ENCODE measurements around the gene PRKAG2. TPM values are rescaled to one million over a fixed set of nuclear protein-coding genes. Genes with fewer than 3 reads are reported as not detected.

PRKAG2 gene
- total and polyA plus RNA-seq, 2 of the 8 experiments (the other 6 are each of a cell fraction or from before 2014, with no cell fraction given): 7.5 to 18.1 TPM

DNA sequence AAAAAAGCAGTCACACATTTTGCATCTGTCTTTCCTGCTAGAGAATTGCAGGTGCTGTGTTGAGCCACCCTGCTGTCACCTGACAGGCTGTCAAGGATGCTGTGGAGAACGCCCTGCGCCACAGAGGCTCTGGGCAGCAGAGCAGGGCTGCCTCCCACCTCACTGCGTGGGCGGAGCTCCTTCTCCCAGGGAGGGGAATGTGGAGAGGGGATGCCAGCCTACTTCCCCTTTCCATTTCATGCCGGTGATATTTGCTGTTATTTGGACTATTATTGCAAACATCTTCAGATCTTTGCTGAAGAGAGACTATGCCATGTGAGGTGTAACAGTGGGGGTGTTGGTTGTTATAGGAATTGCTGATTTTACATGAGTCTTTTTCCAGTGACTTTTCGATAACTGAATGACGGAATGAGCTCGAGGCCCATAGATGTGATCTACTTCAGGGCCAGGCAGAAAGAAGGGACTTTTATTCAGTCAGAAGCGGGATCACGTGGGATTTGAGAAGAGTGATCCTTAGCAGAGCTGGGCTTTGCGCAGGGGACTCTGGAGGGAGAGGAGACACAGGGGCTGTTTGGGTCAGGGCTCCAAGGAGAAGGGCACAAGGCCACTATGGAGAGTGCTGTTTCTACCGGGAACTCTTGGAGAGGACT lies 13.6 kb upstream of the PRKAG2 start:
- Histone ChIP-seq H2BK12ac (ENCODE audit: low read depth, low read length) (no peak overlapping the region), H2BK120ac (replicated peaks; ENCODE audit: low read depth, low read length) (no peak overlapping the region), H4K8ac (ENCODE audit: extremely low read depth, insufficient read depth, low read length) (no peak overlapping the region), H2AFZ (ENCODE audit: low read length) (no peak overlapping the region), H3K36me3 (ENCODE audit: control insufficient read depth in 2 of 4, insufficient read depth in 4 of 4, low read length in 3 of 4) (no peaks in the 10 kb centered on the region), H2BK5ac (ENCODE audit: low read depth, low read length) (peak overlapping the region; percentile 75), H4K5ac (ENCODE audit: insufficient read length, low read depth, low read length) (no peak overlapping the region), H2AK5ac (ENCODE audit: low read depth, low read length) (peak overlapping the region; percentile 88; the same call in 1 of the 2 replicates), H3K27me3 (replicated peaks in 1 of 4; ENCODE audit: control insufficient read depth in 3 of 4, extremely low read depth in 1 of 4, insufficient read depth in 3 of 4, low read length in 3 of 4) (peaks cover 0 to 2% (median 0%) of the 10 kb centered on the region in 4 experiments; a peak in 2 of 7 replicates), H3K4me2 (ENCODE audit: insufficient read depth in 1 of 2, low read depth in 2 of 2, low read length in 2 of 2) (no peak overlapping the region), H3K4ac (replicated peaks; ENCODE audit: insufficient read length, low read depth, low read length) (no peak overlapping the region), H3K9me3 (ENCODE audit: insufficient read depth in 2 of 2, low read depth in 1 of 2, low read length in 1 of 2) (no peaks in the 10 kb centered on the region), H3K4me1 (replicated peaks in 1 of 4; ENCODE audit: control insufficient read depth in 3 of 4, insufficient read depth in 4 of 4, low read length in 3 of 4) (no peaks in the 10 kb centered on the region; a peak in 2 of 7 replicates), H4K20me1 (replicated peaks in 1 of 2; ENCODE audit: control insufficient read depth in 1 of 2, insufficient read depth in 2 of 2, low read length in 2 of 2) (peaks cover 0 to 5% of the 10 kb centered on the region in 2 experiments), H3K4me3 (ENCODE audit: extremely low read depth in 1 of 4, insufficient read depth in 2 of 4, low read depth in 3 of 4, low read length in 4 of 4) (no peak overlapping the region), H3K27ac (ENCODE audit: low read depth, low read length) (no peak overlapping the region), H3K79me2 (ENCODE audit: control insufficient read depth in 1 of 2, insufficient read depth in 2 of 2, low read length in 2 of 2) (no peaks in the 10 kb centered on the region), H3K23me2 (ENCODE audit: low read depth, low read length) (peaks cover 3% of the 10 kb centered on the region; the same call in 1 of the 2 replicates), H3K14ac (ENCODE audit: insufficient read length) (no peak overlapping the region), H3K18ac (ENCODE audit: extremely low read depth, low read length) (no peak overlapping the region), H3K23ac (ENCODE audit: insufficient read length) (no peak overlapping the region), H2BK15ac (ENCODE audit: low read length) (no peak overlapping the region), H3K79me1 (ENCODE audit: low read depth, low read length) (no peaks in the 10 kb centered on the region), H4K91ac (replicated peaks; ENCODE audit: insufficient read length, low read length) (no peak overlapping the region), H2BK20ac (ENCODE audit: low read length) (no peak overlapping the region), H3K9ac (replicated peaks in 1 of 4; ENCODE audit: extremely low read depth in 1 of 4, low read depth in 3 of 4, low read length in 3 of 4) (no peak overlapping the region), H3K56ac (replicated peaks; ENCODE audit: insufficient read length, low read depth, low read length) (no peak overlapping the region)
- 87% methylated on average over 12 of the region's 12 CpGs; no CpG with 5 or more reads in 1 of the 2 experiments for WGBS, 2 experiments (ENCODE audit: extremely low coverage in 1 of 2, insufficient coverage in 1 of 2, insufficient read length in 1 of 2, insufficient replicate concordance in 2 of 2, low coverage in 1 of 2, low lambda C conversion rate in 2 of 2, missing lambda C conversion rate in 1 of 2)
- CTCF ChIA-PET (ENCODE audit: partially characterized antibody): interaction anchor here (0.8 to 1.8 kb wide), 3 partner anchors 9 to 108 kb away, joined by 3 to 5 read pairs (median 3); no protein-coding TSS in a partner anchor
- POLR2A ChIA-PET (ENCODE audit: partially characterized antibody): no interaction called here
- TF ChIP-seq FOSL1 (IDR thresholded peaks at IDR 0.05; ENCODE audit: insufficient read depth, low read depth, low read length): no peak
- peak; percentile 16; the same call in 1 of the 2 replicates for TF ChIP-seq EGR1 (IDR thresholded peaks at IDR 0.05; ENCODE audit: borderline replicate concordance, low read depth, low read length)
- TF ChIP-seq TAF1 (IDR thresholded peaks at IDR 0.05; ENCODE audit: low read depth, low read length): no peak
- TF ChIP-seq CHD1 (IDR thresholded peaks at IDR 0.05; ENCODE audit: low read depth, low read length): no peak
- TF ChIP-seq, protein P1, sequence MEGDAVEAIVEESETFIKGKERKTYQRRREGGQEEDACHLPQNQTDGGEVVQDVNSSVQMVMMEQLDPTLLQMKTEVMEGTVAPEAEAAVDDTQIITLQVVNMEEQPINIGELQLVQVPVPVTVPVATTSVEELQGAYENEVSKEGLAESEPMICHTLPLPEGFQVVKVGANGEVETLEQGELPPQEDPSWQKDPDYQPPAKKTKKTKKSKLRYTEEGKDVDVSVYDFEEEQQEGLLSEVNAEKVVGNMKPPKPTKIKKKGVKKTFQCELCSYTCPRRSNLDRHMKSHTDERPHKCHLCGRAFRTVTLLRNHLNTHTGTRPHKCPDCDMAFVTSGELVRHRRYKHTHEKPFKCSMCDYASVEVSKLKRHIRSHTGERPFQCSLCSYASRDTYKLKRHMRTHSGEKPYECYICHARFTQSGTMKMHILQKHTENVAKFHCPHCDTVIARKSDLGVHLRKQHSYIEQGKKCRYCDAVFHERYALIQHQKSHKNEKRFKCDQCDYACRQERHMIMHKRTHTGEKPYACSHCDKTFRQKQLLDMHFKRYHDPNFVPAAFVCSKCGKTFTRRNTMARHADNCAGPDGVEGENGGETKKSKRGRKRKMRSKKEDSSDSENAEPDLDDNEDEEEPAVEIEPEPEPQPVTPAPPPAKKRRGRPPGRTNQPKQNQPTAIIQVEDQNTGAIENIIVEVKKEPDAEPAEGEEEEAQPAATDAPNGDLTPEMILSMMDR (IDR thresholded peaks at IDR 0.05; ENCODE audit: control extremely low read depth in 1 of 3, insufficient read depth in 1 of 3, low read depth in 1 of 3, low read length in 3 of 3): no peak
- TF ChIP-seq KDM1A (IDR thresholded peaks at IDR 0.05; ENCODE audit: borderline replicate concordance, low read length): no peak
- TF ChIP-seq GTF2F1 (IDR thresholded peaks at IDR 0.05; ENCODE audit: borderline replicate concordance, low read depth, low read length): no peak
- FAIRE-seq (no peak), DNase-seq (ENCODE audit: low read depth in 1 of 2, low spot score in 2 of 2) (no peak)

Data from H1 (cell line).